ENCODE results near the gene NCR3LG1. TPM values are rescaled to one million over a fixed set of nuclear protein-coding genes. Genes with fewer than 3 reads are reported as not detected.

The NCR3LG1 gene
- total RNA-seq, 4 donors from 2014 or later, result 4.6 to 6.5 (median 5.3) TPM

- 80 to 81% methylated on average over 9 of the region's 9 CpGs for WGBS, 2 donors
- no peak for DNase-seq (ENCODE audit: low spot score in 2 of 2)
- intact Hi-C loops (cut with DNase I; ENCODE audit: low total_unique reads), result no loop called here
- TF ChIP-seq CTCF (IDR thresholded peaks at IDR 0.05) (no peak), POLR2A (IDR thresholded peaks at IDR 0.05) (no peak)
- no peak overlapping the region for H3K4me3 ChIP-seq (ENCODE audit: low read depth, poor library complexity, severe bottlenecking)
Observed at GRCh38 chr11:17412488-17413180, 61.0 kb downstream of the NCR3LG1 start.

- no peak for DNase-seq (ENCODE audit: low spot score in 2 of 2)
- TF ChIP-seq POLR2A (IDR thresholded peaks at IDR 0.05) (no peak), CTCF (IDR thresholded peaks at IDR 0.05) (no peak)
- 75 to 78% methylated on average over 15 of the region's 15 CpGs for WGBS, 2 donors
- no peak overlapping the region for H3K4me3 ChIP-seq (ENCODE audit: low read depth, poor library complexity, severe bottlenecking)
- intact Hi-C loops (cut with DNase I; ENCODE audit: low total_unique reads), result no loop called here
Observed at GRCh38 chr11:17413414-17414316, 62.1 kb downstream of the NCR3LG1 start.

- no peak for TF ChIP-seq POLR2A (IDR thresholded peaks at IDR 0.05)
- TF ChIP-seq CTCF (IDR thresholded peaks at IDR 0.05), result no peak
- intact Hi-C loops (cut with DNase I; ENCODE audit: low total_unique reads), result no loop called here
- WGBS, 2 donors, result 74 to 81% methylated on average over 8 of the region's 8 CpGs
- DNase-seq (ENCODE audit: low spot score in 2 of 2), result no peak
- no peak overlapping the region for H3K4me3 ChIP-seq (ENCODE audit: low read depth, poor library complexity, severe bottlenecking)
Observed at GRCh38 chr11:17414317-17414737, 62.7 kb downstream of the NCR3LG1 start.

- H3K4me3 ChIP-seq (ENCODE audit: low read depth, poor library complexity, severe bottlenecking), result no peak overlapping the region
- intact Hi-C loops (cut with DNase I; ENCODE audit: low total_unique reads), result no loop called here
- 84 to 89% methylated on average over 5 of the region's 5 CpGs for WGBS, 2 donors
- DNase-seq (ENCODE audit: low spot score in 2 of 2), result no peak
- TF ChIP-seq POLR2A (IDR thresholded peaks at IDR 0.05) (no peak), CTCF (IDR thresholded peaks at IDR 0.05) (no peak)
Observed at GRCh38 chr11:17414992-17415391, 63.4 kb downstream of the NCR3LG1 start.

- TF ChIP-seq POLR2A (IDR thresholded peaks at IDR 0.05), result no peak
- no peak for TF ChIP-seq CTCF (IDR thresholded peaks at IDR 0.05)
- DNase-seq (ENCODE audit: low spot score in 2 of 2), result no peak
- 59 to 75% methylated on average over 6 of the region's 6 CpGs for WGBS, 2 donors
- intact Hi-C loops (cut with DNase I; ENCODE audit: low total_unique reads), result no loop called here
- H3K4me3 ChIP-seq (ENCODE audit: low read depth, poor library complexity, severe bottlenecking), result no peak overlapping the region
Observed at GRCh38 chr11:17415523-17416104, 64.0 kb downstream of the NCR3LG1 start.
